ENCODE measurements around the gene NRAP. TPM values are rescaled to one million over a fixed set of nuclear protein-coding genes. Genes with fewer than 3 reads are reported as not detected.

NRAP gene
- total RNA-seq, 3 donors from 2014 or later = not detected

DNA sequence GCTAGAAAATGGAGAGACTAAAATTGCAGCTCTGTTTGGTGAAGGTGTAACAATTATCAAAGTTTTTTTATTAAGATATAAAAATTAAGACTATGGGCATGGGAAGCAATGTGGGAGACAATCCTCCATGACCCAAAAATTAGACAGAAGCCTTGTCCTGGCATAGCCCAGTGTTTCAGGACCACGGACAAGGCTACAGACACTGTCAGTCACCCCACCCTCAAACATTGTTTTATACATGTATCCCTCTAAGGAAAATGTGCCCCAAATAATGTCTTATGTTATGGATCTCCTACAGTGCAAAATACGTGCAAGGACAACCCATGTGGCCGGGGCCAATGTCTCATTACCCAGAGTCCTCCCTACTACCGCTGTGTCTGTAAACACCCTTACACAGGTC is 87.0 kb downstream of the NRAP start:
- H3K36me3 ChIP-seq = no peaks in the 10 kb centered on the region
- no peaks in the 10 kb centered on the region for H3K9me3 ChIP-seq
- DNase-seq (ENCODE audit: low spot score in 2 of 2) = no peak
- intact Hi-C loops (cut with DNase I; ENCODE audit: low total_unique reads) = no loop called here
- H3K27me3 ChIP-seq = no peaks in the 10 kb centered on the region
- no peaks in the 10 kb centered on the region for H3K4me1 ChIP-seq
- H3K27ac ChIP-seq = no peak overlapping the region
- no peak for TF ChIP-seq POLR2A (IDR thresholded peaks at IDR 0.05)
- TF ChIP-seq, protein P1, sequence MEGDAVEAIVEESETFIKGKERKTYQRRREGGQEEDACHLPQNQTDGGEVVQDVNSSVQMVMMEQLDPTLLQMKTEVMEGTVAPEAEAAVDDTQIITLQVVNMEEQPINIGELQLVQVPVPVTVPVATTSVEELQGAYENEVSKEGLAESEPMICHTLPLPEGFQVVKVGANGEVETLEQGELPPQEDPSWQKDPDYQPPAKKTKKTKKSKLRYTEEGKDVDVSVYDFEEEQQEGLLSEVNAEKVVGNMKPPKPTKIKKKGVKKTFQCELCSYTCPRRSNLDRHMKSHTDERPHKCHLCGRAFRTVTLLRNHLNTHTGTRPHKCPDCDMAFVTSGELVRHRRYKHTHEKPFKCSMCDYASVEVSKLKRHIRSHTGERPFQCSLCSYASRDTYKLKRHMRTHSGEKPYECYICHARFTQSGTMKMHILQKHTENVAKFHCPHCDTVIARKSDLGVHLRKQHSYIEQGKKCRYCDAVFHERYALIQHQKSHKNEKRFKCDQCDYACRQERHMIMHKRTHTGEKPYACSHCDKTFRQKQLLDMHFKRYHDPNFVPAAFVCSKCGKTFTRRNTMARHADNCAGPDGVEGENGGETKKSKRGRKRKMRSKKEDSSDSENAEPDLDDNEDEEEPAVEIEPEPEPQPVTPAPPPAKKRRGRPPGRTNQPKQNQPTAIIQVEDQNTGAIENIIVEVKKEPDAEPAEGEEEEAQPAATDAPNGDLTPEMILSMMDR (IDR thresholded peaks at IDR 0.05) = no peak
- TF ChIP-seq POLR2AphosphoS5 (IDR thresholded peaks at IDR 0.05) = no peak
- H3K4me3 ChIP-seq = no peak overlapping the region

- Histone ChIP-seq H3K4me1 (no peaks in the 10 kb centered on the region), H3K4me3 (no peak overlapping the region), H3K9me3 (no peaks in the 10 kb centered on the region), H3K27ac (no peak overlapping the region), H3K36me3 (no peaks in the 10 kb centered on the region), H3K27me3 (no peaks in the 10 kb centered on the region)
- no peak for DNase-seq (ENCODE audit: low spot score in 2 of 2)
- intact Hi-C loops (cut with DNase I; ENCODE audit: low total_unique reads) = no loop called here
- TF ChIP-seq, protein P1 (IDR thresholded peaks at IDR 0.05) = no peak
- TF ChIP-seq POLR2A (IDR thresholded peaks at IDR 0.05) = no peak
- no peak for TF ChIP-seq POLR2AphosphoS5 (IDR thresholded peaks at IDR 0.05)
These were observed 90.5 kb downstream of the NRAP start for GRCh38 chr10:113573368-113573767.

GRCh38 chr10:113572520-113573290 is 91.1 kb downstream of the NRAP start:
- intact Hi-C loops (cut with DNase I; ENCODE audit: low total_unique reads) = no loop called here
- Histone ChIP-seq H3K4me3 (no peak overlapping the region), H3K9me3 (no peaks in the 10 kb centered on the region), H3K27ac (no peak overlapping the region), H3K27me3 (no peaks in the 10 kb centered on the region), H3K4me1 (no peaks in the 10 kb centered on the region), H3K36me3 (no peaks in the 10 kb centered on the region)
- TF ChIP-seq POLR2A (IDR thresholded peaks at IDR 0.05) = no peak
- TF ChIP-seq, protein P1 (IDR thresholded peaks at IDR 0.05) = no peak
- no peak for TF ChIP-seq POLR2AphosphoS5 (IDR thresholded peaks at IDR 0.05)
- no peak for DNase-seq (ENCODE audit: low spot score in 2 of 2)

DNA sequence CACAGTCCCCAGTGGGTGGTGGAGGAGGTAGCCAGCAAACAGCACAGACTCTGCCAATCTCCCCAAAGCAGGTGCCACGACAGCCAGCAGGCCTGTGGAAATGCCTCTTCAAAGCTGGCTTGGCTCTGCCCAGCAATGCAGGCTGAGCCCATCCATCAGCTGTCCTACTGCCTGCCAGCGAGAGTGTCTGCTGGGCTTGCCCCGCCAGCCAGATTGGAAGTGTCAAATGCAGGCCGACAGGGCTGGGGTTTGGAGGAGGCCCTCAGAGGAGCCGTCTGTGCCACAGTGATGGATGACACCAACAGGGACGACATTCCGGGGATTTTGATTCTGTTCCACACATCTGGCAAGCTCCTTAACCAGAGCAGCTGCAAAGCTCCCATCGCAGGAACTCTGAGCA is 94.3 kb downstream of the NRAP start:
- DNase-seq (ENCODE audit: low spot score in 2 of 2) = no peak
- intact Hi-C loops (cut with DNase I; ENCODE audit: low total_unique reads) = no loop called here

DNA sequence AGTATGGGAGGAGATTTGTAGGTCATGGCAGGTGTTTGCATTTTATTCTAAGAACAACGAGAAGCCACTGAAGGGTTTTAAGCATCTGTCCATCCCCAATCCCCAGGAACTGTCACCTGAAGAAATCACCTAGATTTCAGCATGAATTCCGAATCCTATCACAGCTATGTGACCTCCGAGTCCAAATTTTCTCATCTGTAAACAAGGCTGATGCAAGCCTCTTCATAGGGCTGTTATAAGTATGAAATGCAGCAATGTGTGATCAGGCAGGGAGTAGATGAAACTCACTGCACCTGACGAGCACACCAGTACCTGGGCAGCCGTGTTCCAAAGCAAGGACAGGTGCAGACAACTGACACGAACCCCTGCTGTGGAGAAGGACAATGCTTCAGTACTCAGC is 97.0 kb downstream of the NRAP start:
- H3K36me3 ChIP-seq = no peaks in the 10 kb centered on the region
- TF ChIP-seq POLR2A (IDR thresholded peaks at IDR 0.05) = no peak
- TF ChIP-seq, protein P1 (IDR thresholded peaks at IDR 0.05) = no peak
- no peak overlapping the region for H3K27ac ChIP-seq
- no peaks in the 10 kb centered on the region for H3K9me3 ChIP-seq
- no peaks in the 10 kb centered on the region for H3K27me3 ChIP-seq
- no peak overlapping the region for H3K4me3 ChIP-seq
- intact Hi-C loops (cut with DNase I; ENCODE audit: low total_unique reads) = no loop called here
- no peak for DNase-seq (ENCODE audit: low spot score in 2 of 2)
- no peaks in the 10 kb centered on the region for H3K4me1 ChIP-seq

More for the DNA sequence above, 94.3 kb downstream of the NRAP start:
- Histone ChIP-seq H3K27ac (no peak overlapping the region), H3K4me1 (no peaks in the 10 kb centered on the region), H3K27me3 (no peaks in the 10 kb centered on the region), H3K9me3 (no peaks in the 10 kb centered on the region), H3K4me3 (no peak overlapping the region), H3K36me3 (no peaks in the 10 kb centered on the region)
- no peak for TF ChIP-seq POLR2A (IDR thresholded peaks at IDR 0.05)
- TF ChIP-seq, protein P1 (IDR thresholded peaks at IDR 0.05) = no peak
- no peak for TF ChIP-seq POLR2AphosphoS5 (IDR thresholded peaks at IDR 0.05)
